ENCODE results near the gene POLR2B. TPM values are rescaled to one million over a fixed set of nuclear protein-coding genes. Genes with fewer than 3 reads are reported as not detected.
A peak's percentile ranks its signal among the peaks of the same experiment; 100 is the strongest.
"Not testable (repeated sequence)": the region's sequence is repeated elsewhere in the genome, so short reads cannot be mapped to it uniquely, and the experiment has no call there.

POLR2B gene
- total RNA-seq, 1 donor from 2014 or later: 73.0 TPM

- intact Hi-C loops (cut with micrococcal nuclease): no loop called here
Measured at GRCh38 chr4:57051095-57051494, 72.4 kb downstream of the POLR2B start.

GRCh38 chr4:57051524-57051923, 72.8 kb downstream of the POLR2B start:
- H3K27me3 ChIP-seq (ENCODE audit: low read depth): no peaks in the 10 kb centered on the region
- intact Hi-C loops (cut with micrococcal nuclease): no loop called here
- no peak for DNase-seq
- TF ChIP-seq CTCF (IDR thresholded peaks at IDR 0.05; ENCODE audit: borderline replicate concordance): no peak
- peaks cover 98% of the 10 kb centered on the region for H3K4me1 ChIP-seq
- peaks cover 3% of the 10 kb centered on the region for H3K9me3 ChIP-seq (replicated peaks)
- H3K27ac ChIP-seq (replicated peaks): peak overlapping the region; percentile 86
- no peaks in the 10 kb centered on the region for H3K36me3 ChIP-seq
- H3K4me3 ChIP-seq: no peak overlapping the region

More at GRCh38 chr4:57051095-57051494, 72.4 kb downstream of the POLR2B start:
- TF ChIP-seq CTCF (IDR thresholded peaks at IDR 0.05; ENCODE audit: borderline replicate concordance): no peak
- Histone ChIP-seq H3K36me3 (no peaks in the 10 kb centered on the region), H3K27me3 (ENCODE audit: low read depth) (no peaks in the 10 kb centered on the region), H3K4me3 (no peak overlapping the region), H3K4me1 (peaks cover 98% of the 10 kb centered on the region), H3K27ac (replicated peaks) (peak overlapping the region; percentile 86), H3K9me3 (replicated peaks) (peaks cover 3% of the 10 kb centered on the region)
- DNase-seq: no peak

- Histone ChIP-seq H3K27ac (replicated peaks) (peak overlapping the region; percentile 86), H3K36me3 (no peaks in the 10 kb centered on the region), H3K4me1 (peaks cover 98% of the 10 kb centered on the region), H3K9me3 (replicated peaks) (no peaks in the 10 kb centered on the region), H3K27me3 (ENCODE audit: low read depth) (no peaks in the 10 kb centered on the region), H3K4me3 (no peak overlapping the region)
- TF ChIP-seq CTCF (IDR thresholded peaks at IDR 0.05; ENCODE audit: borderline replicate concordance): no peak
- no peak for DNase-seq
- intact Hi-C loops (cut with micrococcal nuclease): no loop called here
Measured at GRCh38 chr4:57053508-57053907, 74.8 kb downstream of the POLR2B start.

- Histone ChIP-seq H3K36me3 (no peaks in the 10 kb centered on the region), H3K4me1 (peaks cover 89% of the 10 kb centered on the region), H3K4me3 (peak overlapping the region; percentile 23), H3K27me3 (ENCODE audit: low read depth) (no peaks in the 10 kb centered on the region), H3K27ac (replicated peaks) (peak overlapping the region; percentile 86), H3K9me3 (replicated peaks) (no peaks in the 10 kb centered on the region)
- intact Hi-C loops (cut with micrococcal nuclease): loop anchor here (5.0 kb wide), 1 partner anchor 51 kb away; no protein-coding TSS in a partner anchor
- DNase-seq: peak; percentile 42
- TF ChIP-seq CTCF (IDR thresholded peaks at IDR 0.05; ENCODE audit: borderline replicate concordance): no peak
Measured at GRCh38 chr4:57055886-57056285, 77.2 kb downstream of the POLR2B start.

GRCh38 chr4:57059890-57060716, 81.4 kb downstream of the POLR2B start:
- Histone ChIP-seq H3K4me3 (no peak overlapping the region), H3K4me1 (peaks cover 91% of the 10 kb centered on the region), H3K9me3 (replicated peaks) (no peaks in the 10 kb centered on the region), H3K27ac (replicated peaks) (peak overlapping the region; percentile 87), H3K27me3 (ENCODE audit: low read depth) (no peaks in the 10 kb centered on the region), H3K36me3 (no peaks in the 10 kb centered on the region)
- no peak for DNase-seq
- TF ChIP-seq CTCF (IDR thresholded peaks at IDR 0.05; ENCODE audit: borderline replicate concordance): no peak
- intact Hi-C loops (cut with micrococcal nuclease): loop anchor here (5.0 kb wide), 1 partner anchor 47 kb away; no protein-coding TSS in a partner anchor

GRCh38 chr4:57060717-57061067, 82.0 kb downstream of the POLR2B start:
- intact Hi-C loops (cut with micrococcal nuclease); H3K36me3 ChIP-seq; DNase-seq; H3K4me3 ChIP-seq; H3K9me3 ChIP-seq (replicated peaks); H3K27me3 ChIP-seq (ENCODE audit: low read depth): not testable (repeated sequence)
- Histone ChIP-seq H3K4me1 (peaks cover 91% of the 10 kb centered on the region), H3K27ac (replicated peaks) (peak overlapping the region; percentile 87)

Data from left ventricle myocardium inferior (tissue), 1 donor.